Activated T-cell treated with anti-CD3 and anti-CD28 coated beads for 48 hours (primary cell): ENCODE data around the gene MMP21.

Source experiments
- DNase-seq: peaks from one replicate; pipeline ENCODE4 v3.0.0-alpha.2; 2020; ENCODE audit warnings: low read depth

The MMP21 gene

DNA sequence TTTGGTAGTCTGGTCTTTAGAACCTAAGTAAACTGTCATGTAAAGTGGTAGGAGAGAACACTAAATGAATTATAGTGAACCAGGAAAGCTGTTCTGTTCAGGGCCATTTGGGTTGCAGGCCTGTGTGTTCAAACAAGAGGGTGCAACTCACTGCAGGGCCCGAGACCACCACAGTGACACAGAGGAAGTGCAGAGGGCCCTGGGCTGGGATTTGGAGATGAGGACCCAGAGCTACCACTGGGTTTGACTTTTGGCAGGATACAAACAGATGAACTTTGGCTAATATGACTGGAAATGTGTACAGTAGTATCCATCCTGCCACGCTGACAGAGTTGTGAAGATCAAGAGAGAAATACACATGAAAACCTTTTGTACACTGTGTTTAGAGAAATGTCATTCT lies 9.8 kb downstream of the MMP21 start:
- DNase-seq, result no peak

DNA sequence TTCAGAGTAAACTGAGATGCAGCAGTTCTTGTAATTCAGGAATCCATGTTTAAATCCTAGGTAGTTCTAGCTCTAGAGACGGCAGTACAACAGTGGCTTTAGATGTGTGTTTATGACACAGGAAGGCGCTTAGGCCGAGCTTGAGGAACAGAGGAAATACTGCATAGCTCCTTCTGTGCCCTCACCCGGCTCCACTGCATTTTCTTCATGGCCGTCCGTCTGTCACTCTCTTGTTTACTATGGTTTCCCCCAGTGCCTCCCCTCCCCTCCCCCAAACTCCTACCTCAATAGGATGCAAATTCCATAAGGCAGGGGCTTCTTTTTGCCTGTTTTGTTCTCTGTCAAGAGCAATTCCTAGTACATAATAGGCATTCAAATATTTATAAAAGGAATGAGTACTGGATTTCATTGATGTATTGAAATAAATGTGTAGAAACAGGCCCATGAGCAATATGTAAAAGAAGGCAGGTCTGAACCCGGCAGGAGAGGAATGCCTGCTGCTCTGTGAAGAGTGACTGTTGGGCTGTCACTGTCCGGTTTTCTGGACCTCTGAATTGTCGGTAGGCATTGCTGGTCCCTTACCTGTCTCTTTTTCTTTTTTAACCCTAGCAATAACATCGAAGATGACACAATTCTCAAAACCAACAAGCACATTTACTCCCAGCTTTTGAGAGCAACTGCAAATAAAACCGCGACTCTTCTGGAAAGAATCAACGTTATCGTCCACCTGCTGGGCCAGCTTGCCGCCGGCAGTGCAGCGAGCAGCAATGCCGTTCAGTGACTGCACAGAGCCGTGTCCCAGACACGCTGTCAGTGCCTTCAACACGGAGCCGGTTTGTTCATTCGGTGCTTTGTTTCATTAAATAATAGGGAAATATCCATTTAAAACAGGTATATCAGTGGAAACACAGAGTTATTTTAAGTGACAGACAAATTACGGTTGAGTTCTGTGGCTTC lies 12.7 kb downstream of the MMP21 start:
- no peak for DNase-seq

DNA sequence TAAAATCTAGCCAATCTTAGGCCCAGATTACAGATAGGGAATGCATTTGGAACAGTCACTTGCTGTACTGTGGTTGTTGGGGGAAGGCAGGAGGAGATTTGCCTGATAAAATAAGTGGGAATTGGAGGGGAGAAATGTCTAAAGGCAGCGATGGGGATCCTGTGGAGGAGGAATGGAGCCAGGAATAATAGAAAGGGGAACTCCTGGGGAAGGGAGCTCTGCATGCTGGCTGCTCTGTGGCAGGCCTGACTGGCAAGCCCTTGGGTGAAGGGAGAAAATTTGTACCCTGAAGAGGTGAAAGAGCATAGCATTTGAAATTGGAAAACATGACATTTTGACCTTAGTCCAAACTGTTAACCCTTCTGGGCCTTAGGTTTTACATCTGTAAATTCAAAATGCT lies 13.7 kb downstream of the MMP21 start:
- DNase-seq, result no peak

DNA sequence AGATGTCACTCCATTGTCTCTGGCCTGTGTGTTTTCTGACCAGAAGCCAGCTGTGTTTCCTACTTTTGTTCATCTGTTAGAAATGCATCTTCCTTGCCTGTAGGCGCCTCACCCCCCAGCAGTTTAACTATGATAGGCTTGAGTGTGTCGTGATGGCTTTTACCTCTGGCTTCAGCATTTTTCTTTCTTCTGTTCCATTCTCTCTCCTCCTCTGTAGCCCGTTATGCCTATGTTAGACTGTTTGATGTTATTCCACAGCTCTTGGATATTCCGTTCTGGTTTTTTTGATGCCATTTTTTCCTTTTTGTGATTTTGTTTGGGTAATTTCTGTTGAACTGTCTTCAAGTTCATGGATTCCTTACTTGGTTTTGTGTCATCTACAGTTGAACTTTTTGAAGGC lies 17.9 kb downstream of the MMP21 start:
- no peak for DNase-seq

DNA sequence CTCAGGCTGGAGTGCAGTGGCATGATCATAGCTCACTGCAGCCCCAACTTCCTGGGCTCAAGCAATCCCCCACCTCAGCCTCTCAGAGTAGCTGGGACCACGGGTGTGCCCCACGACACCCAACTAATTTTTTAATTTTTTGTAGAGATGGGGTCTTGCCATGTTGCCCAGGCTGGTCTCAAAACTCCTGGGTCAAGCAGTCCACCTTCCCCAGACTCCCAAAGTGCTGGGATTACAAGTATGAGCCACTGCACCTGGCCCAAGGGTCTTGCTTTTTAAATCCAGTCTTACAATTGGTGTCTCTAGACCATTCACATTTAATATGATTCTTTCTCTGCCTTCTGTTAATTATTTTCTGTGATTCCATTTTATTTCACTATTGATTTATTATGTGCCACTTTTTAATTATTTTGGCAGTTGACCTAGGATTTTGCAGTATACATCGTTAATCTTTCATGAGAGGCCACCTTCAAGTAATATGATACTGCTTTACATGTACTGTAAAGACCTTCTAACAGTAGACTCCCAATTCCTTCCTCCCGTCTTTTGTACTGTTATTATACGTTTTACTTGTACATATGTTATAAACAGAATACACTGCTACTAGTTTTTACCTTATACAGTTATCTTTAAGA lies 18.7 kb downstream of the MMP21 start:
- no peak for DNase-seq

DNA sequence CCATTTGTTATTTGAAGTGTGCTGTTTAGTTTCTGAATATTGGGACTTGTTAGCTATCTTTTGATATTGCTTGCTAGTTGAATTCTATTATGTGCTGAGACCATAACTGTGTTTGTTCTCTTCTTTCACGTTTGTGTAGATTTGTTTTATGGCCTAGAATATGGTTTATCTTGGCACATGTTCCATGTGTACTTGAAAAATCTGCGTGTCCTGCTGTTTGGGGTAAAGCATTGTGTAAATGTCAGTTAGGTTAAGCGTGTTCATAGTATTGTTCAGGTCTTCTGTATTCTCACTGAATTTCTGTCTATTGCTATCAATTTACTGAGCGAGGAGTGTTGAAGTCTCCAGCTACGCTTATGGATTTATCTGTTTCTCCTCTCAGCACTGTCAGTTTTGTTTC lies 19.4 kb downstream of the MMP21 start:
- DNase-seq, result no peak

DNA sequence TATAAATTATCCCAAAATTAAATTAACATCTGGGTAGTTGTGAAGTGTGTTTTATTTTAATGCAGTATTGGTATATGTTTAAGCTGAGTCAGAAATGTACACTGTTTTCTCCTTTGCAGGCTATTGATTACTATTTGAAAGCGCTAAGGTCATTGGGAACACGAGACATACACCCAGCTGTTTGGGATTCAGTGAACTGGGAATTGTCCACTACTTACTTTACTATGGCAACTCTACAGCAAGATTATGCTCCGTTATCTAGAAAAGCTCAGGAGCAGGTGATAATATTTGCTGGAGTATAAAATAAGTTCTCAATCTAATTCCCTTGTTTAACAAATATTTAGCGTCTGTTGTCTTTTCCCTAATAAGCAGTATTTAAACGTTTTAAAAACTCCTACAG lies 28.2 kb downstream of the MMP21 start:
- DNase-seq, result no peak

DNA sequence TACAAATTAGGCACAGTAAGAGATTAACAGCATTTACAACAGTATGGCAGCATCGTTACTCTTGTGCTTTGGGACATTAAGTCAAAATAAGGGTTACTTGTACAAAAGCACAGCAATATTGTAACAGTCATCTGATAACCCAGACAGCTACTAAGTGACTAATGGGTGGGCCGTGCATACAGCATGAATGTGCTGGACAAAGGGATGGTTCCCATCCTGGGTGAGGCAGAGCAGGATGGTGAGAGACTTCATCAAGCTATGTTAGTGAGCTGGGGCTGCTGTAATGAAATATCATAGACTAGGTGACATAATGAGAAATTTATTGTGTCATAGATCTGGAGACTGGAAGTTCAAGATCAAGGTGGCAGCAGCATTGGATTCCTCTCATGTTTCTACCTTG lies 30.7 kb downstream of the MMP21 start:
- DNase-seq, result no peak

DNA sequence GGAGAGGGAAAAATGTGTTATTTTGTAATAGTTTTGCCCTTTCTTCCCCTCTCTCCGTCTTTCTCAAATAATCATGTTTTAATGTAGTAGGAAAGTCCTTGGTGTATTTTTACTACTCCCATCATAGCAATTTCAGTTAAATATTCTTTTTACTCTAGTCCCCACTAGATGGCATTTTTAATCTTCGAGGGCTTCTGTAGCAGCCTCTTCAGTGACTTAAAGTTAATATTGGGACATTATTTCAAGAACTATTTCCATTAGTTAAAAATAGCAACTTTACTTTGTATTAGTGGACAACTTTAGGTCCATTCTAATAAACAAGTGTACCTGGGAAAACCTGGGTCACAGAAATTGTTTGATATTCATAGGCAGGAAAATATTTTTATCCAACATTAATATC lies 33.2 kb downstream of the MMP21 start:
- DNase-seq, result no peak

DNA sequence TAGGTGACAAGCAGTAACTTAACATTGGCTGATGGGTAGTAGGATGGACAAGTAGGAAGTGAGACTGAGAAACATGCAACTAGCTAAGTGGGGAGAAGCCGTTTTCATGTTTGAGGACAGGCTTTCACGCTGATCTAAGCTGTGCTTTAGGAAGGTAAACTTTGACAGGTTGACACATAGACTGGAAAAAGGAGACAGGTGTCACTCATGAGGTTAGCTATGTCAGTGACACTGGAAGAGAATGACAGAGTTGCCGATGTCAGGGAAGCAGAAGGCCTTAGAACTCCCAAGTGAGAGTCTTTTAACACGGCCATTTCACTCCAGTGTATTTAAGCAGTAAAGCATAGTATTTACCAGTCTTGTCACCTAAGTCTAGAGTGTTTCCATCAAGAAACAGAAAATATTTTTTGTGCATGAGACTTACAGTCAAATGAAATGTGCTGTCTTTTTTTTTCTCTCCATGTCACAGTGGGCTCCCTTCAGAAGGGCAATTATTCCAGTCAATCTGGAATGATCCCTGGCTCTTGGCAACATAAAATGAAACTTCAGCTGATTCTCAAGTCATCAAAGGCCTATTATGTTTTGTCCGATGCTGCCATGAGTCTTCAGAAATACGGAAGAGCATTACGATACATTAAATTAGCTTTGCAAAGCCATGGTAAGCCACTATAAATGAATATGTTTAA lies 35.5 kb downstream of the MMP21 start:
- DNase-seq, result no peak

DNA sequence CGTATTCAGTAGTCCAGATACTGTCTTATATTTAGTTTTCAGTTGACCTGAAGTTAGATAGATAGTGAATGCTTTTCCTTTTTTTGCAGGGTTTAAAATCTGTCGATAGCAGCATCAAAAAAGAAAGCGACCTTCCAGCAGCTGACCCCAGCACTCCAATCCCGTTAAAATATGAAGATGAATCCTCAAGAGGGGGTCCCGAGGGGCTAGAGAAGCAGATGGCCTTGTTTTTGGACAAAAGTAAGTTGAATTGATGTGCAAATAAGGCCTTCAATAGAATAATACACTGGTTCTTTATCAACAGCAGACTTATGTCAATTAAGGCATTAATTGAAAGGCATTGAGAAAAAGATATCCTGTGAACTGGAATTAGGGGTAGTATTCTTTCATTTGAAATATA lies 37.4 kb downstream of the MMP21 start:
- DNase-seq, result no peak

DNA sequence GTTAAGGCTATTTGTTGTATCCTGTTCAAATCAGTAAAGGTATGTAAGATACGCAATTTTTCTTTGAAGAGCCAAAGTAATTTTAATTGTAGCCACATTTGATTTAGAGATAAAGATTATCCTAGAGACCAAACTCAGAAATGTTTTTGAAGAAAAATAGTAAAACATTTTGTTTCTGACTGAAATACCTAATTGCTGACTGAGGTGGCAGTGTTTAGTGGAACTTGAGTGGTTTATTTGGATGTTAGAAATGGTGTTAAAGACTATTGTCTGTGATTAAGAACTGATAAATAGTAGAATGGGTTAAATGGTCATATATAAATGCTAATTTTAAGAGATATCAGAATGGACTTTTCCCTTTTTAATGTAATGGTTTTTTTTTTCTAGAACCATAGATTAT lies 40.8 kb downstream of the MMP21 start:
- no peak for DNase-seq

DNA sequence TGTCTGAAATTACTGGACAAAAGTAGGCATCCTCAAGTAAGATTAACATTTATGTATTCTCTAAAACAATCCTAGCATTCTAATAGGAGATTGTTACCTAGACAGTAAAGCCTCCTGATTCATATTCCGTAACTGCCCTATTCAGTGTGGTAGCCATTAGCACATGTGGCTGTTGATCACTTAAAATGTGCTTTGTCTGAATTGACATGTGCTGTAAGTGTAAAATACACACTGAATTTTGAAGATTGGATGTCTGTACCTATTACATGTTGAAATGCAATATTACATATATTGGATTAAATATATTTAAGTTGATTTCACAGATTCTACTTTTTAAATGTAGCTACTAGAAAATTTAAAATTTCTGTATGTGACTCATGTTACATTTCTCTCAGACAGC lies 41.5 kb downstream of the MMP21 start:
- no peak for DNase-seq

DNA sequence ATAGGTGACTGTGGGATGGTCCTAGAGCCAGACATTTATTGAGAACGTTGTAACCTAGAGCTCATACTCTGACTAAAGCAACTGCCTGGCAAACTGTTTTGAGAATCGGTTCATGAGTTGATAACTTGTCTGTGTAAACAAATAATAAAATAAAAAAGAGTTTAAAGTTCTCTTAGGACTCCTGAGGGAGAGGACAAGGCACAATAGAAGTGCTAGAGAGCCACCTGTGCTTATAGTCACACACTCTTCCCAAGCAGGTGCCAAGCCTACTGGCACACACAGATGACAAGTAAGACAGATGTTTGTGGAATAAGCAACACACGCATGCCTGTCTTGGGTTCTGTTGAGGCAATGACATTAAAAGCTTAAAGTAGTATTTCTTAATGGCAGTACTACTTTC lies 48.2 kb downstream of the MMP21 start:
- no peak for DNase-seq

DNA sequence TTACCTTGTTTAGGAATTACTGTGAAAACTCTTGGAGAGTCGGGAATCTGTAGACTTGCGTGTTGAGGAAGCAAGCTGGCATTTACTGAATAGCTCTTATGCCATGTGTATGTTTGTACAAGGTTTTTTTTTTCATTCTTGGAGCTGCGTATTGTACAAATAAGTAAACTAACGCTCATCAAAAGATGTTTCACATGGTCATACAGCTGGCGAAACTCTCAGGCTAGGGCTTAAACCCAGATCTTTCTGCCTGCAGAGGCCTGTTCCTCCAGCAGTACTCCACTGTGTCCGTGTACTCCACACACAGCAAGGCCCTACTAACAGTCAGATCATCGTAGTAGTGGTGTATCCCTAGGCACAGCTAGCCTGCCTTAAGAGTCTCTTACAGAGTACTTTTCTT lies 48.7 kb downstream of the MMP21 start:
- no peak for DNase-seq

DNA sequence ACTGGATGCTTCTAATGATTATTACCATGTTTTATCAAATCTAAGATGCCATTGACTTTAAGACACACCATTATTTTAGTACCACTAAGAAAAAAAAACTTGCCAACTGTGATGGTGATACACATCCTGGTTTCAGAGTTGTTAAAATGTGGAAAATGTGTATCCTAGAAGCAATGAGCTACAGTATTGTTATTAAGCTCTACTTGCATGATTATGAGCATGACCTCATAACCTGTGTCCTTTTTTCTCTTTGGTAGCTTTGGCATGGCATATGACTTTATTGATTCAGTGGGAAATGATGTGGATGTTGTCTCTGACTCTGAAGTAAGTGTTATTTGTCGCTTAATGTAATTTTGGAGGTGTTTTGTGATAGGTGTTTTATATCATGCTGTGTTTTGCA lies 52.8 kb downstream of the MMP21 start:
- no peak for DNase-seq

DNA sequence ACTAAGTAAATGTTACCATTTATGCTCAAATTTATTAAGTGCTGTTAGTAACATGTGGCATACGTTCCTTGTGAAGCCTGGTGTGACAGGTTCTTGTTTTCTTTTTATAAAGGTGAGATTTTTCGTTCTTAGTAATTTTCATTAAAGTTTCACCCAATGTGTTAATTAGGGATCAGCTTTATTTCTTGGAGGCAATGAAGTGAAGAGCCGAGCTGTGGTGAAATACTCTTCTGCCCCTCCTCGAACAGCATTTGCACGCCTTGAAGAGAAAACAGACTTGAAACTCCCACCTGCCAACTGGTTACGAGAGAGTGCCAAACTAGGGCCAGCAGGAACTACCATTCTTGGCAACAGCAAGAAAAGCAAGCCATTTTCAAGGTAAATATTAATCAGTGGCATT lies 54.6 kb downstream of the MMP21 start:
- no peak for DNase-seq

DNA sequence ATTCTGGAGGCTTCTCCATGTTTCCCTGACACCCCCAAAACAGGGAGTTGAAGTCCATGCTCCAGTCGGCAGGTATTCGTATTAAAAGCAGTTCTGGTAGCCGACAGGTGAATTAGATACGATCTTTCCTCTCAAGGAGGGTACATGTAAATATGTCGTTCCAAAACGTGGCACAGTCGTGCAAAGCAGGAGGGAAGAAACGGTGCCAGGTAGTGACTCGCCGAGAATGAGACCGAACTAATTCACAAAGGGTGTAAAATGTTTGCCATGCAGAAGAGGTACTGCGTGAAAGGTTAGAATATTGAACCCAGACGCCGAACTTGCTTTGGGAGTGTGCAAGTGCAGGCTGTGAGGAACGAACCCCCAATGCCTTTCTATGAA lies 55.6 kb downstream of the MMP21 start:
- no peak for DNase-seq

DNA sequence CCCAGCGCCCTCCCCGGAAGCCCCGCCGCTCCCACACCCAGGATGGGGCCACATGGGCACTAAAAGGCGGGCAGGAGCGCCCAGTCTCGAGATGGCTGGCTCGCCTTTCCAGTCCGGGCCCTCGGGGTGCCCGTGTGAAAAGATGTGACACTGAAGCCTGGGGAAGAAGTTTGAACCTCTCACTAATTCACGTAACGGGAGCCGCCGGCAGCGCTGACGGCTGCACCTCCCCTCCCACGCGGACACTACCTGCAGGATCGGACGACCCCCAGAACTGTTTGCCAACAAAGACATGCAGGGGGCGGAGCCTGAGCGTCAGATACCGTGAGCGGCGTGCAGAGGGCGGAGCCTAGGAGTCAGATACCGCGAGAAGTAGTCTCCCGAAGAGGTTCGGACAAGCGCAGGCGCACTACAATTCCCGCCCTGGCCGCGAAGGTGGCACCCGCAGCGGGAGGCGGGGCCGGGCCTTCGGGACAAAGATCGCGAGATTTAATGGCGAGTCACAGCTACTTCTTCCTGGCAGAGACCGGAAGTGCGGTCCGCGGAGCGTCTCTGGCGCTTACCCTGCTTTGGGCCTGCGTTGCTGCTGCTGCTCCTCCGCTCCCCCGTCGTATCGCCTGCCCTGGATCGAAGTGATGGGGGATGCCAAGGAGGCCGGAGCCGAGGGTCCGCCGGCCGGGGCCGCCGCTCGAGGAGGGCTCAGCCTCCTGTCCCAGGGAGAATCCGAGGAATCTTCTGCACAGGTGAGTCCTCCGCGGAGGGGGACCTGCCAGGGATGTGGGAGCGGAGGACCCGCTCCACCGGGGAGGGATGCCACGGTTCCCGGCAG lies 56.2 kb downstream of the MMP21 start, which contains the start of gene EDRF1:
Gene EDRF1, plus strand, starts transcription at position 537 of the 829 bp plus-strand sequence. Its CDS starts 99 bp downstream, at position 636.
- DNase-seq, result peak; percentile 98
